AG09309 (cell line): Measurements from ENCODE around the gene SFSWAP.
"Not testable (repeated sequence)": the region's sequence is repeated elsewhere in the genome, so short reads cannot be mapped to it uniquely, and the experiment has no call there.

Experiments used
- DNase-seq: peaks from one replicate; pipeline ENCODE4 v3.0.0-alpha.2; 2010; ENCODE audit warnings: low read depth
- H3K4me3 ChIP-seq: 2 replicates; pipeline ENCODE4 v1.5.1; 2011; ENCODE audit warnings: mild to moderate bottlenecking, low read depth, low read length, moderate library complexity; ENCODE audit not compliant: control insufficient read depth
- CTCF ChIP-seq: IDR thresholded peaks from 2 replicates; pipeline ENCODE4 v1.5.1; 2011; ENCODE audit warnings: mild to moderate bottlenecking, low read depth, low read length, inconsistent platforms; ENCODE audit not compliant: insufficient read depth, control insufficient read depth; ENCODE audit errors: missing control alignments

Gene SFSWAP

GRCh38 chr12:131672311-131672940 lies 38.5 kb upstream of the SFSWAP start:
- no peak overlapping the region for H3K4me3 ChIP-seq

GRCh38 chr12:131672941-131673887 lies 37.7 kb upstream of the SFSWAP start:
- H3K4me3 ChIP-seq, result no peak overlapping the region
- no peak for DNase-seq
- no peak for TF ChIP-seq CTCF

More at GRCh38 chr12:131672311-131672940, 38.5 kb upstream of the SFSWAP start:
- no peak for TF ChIP-seq CTCF
- no peak for DNase-seq

- no peak for DNase-seq
- no peak for TF ChIP-seq CTCF
- H3K4me3 ChIP-seq, result no peak overlapping the region
Measured at GRCh38 chr12:131673888-131674257, 37.0 kb upstream of the SFSWAP start.

- TF ChIP-seq CTCF, result no peak
- no peak overlapping the region for H3K4me3 ChIP-seq
- DNase-seq, result no peak
Measured at GRCh38 chr12:131674373-131674772, 36.5 kb upstream of the SFSWAP start.

GRCh38 chr12:131675126-131676080 lies 35.5 kb upstream of the SFSWAP start:
- no peak overlapping the region for H3K4me3 ChIP-seq
- TF ChIP-seq CTCF, result no peak
- no peak for DNase-seq

GRCh38 chr12:131676544-131676943 lies 34.3 kb upstream of the SFSWAP start:
- no peak for TF ChIP-seq CTCF
- H3K4me3 ChIP-seq, result no peak overlapping the region
- DNase-seq, result no peak

GRCh38 chr12:131677067-131677466 lies 33.8 kb upstream of the SFSWAP start:
- H3K4me3 ChIP-seq, DNase-seq: not testable (repeated sequence)
